Fibroblast of skin of back (primary cell): ENCODE data around the gene LSAMP.

Experiments used
- DNase-seq: peaks from one replicate; pipeline ENCODE4 v3.0.0-alpha.2; 2013

Gene LSAMP

DNA sequence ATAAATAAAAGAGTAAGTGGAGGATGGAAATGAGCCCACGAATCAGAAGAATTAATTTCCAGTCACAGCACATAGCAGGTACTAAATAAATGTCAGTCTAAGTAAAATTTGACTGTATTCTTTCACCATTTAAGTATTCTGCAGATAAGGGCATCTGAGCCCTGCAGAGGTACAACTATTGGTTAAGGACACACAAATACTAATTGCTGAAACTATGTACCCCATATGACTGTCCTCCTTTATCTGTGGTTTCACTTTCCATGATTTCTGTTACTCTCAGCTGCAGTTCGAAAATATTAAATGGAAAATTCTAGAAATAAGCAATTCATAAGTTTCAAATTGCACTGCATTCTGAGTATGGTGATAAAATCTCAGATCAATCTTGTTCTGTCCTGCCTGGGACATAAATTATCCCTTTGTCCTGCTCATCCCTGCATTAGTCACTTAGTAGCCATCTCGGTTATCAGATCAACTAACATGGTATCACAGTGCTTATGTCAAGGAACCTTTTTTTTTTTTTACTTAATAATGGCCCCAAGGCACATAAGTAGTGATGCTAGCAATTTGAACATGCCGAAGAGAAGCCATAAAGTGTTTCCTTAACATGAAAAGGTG is 95.1 kb downstream of the LSAMP start:
- no peak for DNase-seq

DNA sequence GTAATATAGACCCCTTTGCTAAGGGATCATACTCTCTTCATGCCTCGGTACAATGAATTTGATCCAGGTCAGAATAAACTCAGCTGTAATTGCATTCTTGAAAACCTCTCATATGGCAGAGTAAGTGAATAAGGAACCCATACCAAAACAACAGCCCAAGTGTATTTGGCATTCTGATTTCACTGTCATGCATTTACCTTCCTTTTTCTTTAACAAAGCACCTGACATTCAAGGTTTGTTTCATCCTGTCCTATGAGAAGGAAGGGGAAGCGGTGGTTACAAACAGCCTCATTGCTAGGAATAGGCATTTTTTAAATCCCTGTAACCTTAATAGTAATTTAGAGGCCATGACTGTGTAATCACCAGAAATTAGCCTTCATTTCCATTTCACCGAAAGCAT is 97.1 kb downstream of the LSAMP start:
- no peak for DNase-seq

DNA sequence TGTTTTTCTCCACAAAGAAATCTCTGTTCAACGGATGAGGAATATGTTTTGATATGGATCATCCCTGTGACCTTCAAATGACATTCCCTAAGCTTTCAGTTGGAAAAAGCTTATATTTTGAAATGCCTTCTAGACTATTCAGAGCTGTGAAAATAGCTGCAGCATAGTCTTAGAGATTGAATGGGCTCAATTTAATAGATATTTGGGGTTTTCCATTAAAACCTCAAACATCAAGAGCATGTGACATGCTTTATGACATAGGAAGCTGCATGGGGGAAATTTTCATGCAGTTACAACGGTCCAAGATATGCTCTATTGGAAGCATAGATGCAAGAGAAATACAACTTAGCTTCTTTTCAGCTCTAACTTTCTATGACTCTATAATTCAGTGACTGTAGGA is 102.8 kb downstream of the LSAMP start:
- DNase-seq: no peak

DNA sequence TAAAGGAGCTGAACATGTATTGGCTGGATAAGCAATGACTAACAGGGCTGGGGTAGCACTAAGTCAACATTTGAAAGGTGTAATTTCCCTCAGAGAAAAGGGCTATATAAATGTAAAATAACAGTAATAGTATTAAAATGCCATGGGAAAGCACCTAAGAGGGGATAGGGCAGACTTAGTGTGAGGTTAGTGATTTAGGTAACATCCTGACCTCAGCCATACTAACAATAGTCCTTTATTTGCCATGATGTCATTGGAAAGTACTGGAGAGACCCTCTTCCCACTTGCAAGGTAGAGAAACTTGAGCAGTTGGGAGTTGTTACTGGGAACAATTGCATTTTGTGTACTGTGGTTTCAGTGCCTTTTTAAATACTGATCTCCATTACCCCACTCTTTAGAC is 103.4 kb downstream of the LSAMP start:
- no peak for DNase-seq

DNA sequence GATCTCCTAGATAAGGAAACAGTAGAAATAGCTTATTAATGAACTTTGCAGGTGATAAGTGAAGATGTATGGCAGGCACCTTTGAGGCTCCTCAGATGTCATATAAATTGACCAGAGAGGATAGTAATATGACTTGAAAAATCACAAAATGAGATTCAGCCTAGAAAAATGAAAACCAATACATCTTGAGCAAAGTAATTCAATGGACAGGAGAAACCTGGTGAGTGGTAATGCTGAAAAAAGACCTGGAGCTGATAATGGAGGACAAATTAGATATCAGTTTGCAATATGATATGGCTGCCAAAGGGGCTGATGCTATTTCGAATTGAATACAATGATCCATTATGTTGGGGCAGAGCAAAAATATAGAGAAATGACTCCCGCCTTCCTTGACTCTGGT is 103.9 kb downstream of the LSAMP start:
- DNase-seq: no peak

DNA sequence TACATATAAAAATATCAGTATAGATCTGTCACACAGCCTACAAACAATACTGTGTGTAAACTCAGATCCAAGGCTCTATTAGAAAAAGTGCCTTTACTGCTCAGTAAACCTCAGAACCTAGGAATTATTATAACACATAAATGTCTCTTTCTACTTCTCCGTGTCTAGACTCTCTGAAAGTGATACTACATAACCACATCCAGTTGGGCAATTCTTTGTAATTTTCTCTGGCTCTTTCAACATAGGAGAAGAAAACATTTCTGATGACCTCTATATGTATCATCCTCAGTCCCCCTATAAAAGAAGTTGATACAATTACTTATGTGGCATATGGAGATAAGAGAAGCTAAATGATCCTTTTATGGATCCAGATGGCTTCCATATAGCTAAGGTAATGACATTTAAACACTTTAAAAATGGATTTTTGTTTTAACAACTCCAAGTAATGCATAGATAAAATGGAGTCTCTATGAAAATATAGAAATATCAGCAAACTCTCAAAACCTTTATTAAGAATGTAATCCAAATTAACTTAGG is 104.5 kb downstream of the LSAMP start:
- no peak for DNase-seq

DNA sequence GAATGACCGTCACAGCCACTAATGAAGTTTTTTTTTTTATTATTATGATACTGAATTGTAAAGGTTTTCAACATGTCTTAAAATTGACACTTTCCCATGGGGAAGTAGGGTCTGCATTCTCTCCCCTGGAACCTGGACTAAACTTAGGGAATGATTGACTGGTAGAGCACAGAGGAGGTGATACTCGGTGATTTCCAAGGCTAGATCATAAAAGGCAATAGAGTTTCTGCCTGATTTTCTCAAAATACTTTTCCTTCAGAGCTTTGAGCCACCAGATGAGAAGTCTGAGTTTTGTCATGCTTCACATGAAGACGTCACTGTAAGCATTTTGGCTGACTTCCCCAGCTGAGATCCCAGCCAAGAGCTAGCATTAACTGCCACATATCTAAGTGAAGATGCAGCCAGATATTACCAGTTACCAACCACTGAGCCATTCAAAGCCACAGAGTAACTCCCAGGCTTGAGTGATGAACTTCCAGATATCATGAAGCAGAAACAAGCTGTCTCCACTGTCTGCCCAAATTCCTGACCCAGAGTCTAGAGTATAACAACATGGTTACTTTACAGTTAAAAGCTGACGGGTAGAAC is 105.8 kb downstream of the LSAMP start:
- DNase-seq: peak; percentile 62

DNA sequence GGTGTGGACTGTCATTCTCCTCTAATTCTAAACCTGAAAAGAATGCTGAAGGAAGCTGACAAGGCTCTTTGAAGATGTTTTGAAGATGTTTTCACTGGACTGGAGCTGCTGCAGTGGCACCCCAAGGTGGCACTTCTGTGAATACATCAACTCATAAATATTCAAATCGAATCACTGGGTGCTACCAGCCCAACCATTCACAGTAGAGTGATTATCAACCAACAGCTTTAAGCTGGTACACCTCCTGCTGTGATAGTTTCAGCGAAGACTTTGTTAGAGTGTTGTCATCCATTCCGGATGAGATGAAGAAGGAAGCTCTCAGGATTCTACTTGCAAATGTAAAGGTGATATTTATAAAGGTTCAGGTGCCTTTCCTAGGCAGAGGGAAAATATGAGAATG is 106.6 kb downstream of the LSAMP start:
- DNase-seq: no peak

DNA sequence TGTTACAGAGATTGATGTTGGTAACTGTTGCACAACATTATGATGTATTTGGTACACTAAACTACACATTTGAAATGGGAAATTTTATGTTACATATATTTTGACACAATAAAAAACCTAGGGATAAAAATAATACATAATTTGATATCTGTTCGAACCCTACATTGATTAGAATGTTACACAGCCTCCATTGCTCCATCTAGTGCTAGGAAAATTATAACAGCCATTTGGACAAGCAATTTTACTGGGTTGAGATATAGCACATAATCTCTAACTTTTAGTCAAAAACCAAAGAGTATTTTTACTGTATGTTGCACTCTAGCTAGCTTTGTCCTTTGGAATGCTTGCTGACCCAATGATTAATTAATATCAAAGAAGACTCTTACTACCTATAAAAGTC is 108.1 kb downstream of the LSAMP start:
- no peak for DNase-seq

DNA sequence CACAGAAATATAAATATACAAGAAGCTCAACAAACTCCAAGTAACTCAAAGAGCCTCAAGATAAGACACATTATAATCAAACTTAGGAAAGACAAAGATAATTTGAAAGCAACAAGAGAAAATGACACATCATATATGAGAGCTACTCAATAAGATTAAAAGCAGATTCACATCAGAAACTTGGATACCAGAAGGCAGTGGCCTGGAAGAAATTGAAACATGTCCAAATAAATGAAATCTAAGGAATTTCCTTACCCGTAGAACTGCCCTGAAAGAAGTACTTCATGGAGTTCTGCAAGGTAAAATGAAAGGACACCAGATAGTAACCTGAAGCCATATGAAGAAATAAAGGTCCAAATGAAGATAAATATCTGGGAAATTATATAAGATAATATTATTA is 113.9 kb downstream of the LSAMP start:
- no peak for DNase-seq

DNA sequence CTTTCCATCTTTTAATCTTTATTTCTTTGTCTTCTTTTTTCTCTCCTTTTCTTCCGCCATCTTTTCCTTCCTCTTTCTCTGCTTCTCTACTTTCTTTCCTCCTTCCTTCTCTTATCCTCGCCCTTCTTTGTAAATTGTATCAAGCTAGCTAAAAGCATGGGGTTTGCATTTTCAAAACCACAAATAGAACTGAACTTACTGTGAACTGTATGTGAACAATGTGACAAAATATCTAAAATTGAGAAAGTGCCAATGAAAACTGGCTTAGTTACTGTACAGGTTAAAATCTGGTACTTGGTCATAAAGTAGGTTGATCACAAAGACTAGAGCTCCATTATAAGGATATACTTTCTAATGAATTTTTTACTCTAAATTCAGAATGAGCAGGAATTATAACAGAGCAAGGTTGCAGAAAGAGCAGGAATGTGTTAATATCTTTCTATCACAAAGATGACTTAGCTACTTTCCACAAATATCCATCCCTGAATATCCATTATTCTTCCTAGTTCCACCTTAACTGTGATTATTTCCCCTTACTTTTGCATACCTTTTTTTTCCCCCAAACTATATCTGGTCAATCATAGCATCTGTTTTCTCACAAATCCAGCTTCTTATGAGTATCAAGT is 122.4 kb downstream of the LSAMP start:
- no peak for DNase-seq

DNA sequence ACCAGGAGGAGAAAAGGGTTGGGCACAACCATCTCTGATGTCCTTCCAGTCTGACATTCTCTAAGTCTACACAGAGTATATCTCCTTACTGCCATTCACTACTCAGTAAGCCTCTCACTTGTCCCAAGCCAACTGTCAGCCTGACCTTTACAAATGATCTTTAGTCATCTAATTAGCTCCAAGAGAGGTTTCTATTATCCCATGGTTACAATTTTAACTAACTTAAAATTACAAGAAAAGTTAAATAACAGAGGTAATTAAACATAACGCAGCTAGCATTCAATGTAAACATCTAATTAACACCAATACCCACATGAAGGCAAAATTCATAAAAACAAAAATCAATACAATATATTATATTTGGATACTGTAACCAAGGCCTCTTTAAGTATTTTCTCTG is 126.9 kb downstream of the LSAMP start:
- no peak for DNase-seq

DNA sequence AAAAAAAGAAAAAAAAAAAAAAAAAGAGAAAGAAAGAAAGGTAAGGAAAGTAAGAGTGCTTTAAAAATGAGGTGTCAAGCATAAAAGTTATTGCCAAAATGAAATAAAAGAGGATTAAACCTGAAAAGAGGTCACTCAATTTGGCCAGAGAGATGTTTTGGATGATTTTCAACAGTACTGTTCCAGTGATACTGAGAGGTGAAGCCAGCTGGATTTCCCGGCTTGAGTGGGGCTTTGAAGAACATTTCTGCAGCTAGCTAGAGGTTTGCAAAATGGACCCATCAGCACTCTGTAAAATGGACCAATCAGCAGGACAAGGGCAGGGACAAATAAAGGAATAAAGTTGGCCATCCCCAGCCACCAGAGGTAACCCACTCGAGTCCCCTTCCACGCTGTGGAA is 128.5 kb downstream of the LSAMP start:
- DNase-seq: no peak

DNA sequence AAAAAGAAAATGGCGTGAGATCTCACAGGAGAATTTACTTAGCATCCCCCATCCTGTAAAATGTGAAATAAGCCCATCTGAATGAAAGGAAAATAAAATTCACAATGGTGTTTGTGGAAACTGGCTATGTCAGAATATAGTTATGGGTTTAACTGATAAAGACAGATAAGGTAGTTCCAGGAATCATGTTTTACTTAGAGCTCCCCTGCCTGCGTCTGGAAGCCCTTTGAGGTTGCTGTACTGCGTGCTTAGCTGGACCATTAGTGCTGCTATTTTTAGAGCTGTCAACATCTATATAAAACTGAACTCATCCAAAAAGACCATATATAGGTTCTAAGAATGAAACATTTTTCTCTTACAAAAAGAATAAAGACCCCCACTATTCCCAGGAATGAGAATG is 130.8 kb downstream of the LSAMP start:
- DNase-seq: peak; percentile 19

DNA sequence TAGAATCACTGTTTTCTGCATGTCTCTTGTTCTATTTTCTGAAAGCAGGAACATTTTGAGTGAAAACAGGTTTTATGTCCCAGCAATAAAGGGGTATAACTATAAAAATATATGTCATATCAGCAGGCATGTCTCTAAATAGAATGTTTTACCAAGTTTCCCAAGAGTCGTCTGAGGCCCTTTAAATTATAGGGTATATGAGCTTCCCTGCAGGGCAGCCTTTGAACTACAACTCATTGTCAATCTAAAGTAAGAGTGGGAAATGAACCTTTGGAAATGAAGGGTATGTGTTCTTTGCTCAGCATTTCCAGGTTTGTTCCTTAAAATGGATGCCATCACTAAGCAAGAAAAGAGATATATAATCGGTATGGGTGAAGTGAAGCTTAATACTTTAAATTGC is 138.6 kb downstream of the LSAMP start:
- no peak for DNase-seq

DNA sequence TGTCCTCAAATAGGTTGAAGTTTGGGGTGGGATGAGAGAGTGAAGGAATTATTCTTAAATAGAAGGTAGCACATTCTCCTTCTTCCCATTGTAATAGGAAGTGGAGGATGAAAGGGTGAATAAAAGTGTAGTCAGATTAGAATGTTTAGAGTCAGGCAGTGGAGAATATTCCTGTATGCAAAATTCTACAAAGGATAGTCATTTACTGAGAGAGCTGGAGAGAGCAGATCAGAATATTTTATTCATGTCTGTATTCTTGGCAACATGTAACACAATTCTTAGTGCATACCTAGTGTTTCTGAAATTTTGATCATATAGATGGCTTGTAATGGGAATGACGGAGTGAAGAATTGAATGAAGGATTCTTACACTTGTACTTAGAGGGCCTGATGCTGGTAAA is 139.1 kb downstream of the LSAMP start:
- no peak for DNase-seq

DNA sequence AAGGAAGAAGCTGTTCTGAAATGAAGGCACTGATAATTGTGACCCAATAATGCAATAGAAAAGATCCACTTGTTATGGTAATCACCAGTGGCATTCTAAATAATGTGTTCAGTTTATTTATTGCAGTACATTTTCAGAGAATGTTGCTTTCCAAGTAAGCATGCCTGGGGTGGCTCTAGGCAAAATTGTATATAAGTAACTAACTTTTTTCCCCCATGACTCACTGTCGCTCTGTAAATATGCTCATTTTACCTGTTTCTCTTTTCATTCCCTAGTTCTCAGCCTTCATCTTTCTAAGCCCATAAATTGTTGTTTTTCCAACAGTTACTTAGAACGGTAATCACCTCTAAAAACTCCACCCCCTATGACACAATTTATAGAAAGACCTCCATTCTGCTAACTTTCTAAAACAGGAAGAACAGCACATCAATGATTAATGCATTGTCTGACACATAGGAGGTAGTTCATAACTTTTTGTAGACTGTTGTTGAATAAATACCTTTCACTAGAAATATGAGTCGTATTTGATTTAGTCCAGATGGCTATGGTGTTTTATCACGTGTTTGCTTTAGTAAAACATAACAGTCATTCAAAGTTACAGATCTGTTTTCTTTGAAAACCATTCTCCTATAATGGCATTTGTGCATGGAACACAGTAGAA is 143.1 kb downstream of the LSAMP start:
- peak; percentile 73 for DNase-seq

DNA sequence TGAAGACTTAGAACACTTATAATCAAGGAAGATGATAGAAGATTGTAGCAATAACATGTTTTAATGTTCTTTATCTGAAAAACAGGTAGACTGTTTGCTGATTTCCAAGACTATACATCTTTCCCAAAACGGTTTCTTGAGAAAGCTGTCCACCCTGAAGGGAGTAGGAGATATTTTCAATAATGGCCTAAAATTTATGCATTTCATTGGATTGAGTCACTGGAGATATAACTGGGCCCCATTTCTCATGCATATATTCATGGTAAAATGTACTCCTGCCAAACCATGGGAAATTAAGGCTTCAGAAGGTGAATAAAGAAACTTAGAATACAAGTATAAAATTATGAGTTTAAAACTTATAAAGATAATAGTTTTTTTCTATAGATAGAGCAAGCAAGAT is 143.9 kb downstream of the LSAMP start:
- DNase-seq: peak; percentile 7

DNA sequence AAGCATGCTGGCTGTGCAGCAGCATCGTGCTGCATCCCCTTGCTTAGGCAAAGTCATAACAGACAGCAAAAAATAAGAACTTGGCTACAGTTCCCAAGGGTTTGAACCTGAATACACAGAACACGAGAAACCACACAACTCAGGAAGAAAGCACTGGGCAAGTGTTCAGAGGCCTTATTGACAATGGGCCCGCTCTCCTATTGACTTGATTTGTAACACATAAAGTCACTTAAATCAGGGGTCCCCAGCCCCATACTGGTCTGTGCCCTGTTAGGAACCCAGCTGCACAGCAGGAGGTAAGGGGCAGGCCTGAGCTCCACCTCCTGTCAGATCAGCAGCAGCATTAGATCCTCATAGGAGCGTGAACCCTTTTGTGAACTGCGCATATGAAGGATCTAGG is 145.1 kb downstream of the LSAMP start:
- DNase-seq: no peak

DNA sequence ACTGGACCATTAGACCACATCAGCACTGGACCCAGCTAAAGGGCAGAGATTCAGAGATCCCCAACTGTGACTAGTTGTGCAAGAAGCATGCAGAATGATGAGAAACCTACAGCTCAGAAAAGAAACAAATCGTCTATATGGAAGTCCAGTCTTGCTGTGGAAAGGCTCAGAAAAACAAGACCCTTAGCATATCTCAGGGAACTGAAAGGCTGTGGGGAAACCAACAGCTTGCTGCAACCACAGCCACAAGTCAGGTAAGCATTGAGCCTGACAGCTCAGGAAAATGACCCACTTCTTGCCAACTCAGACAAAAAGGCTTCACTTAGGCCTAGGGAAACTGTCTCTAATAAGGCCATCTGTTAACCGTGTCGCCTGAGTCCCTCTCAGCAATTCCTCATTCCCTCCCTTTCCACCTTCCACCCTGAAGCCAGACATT is 145.6 kb downstream of the LSAMP start:
- no peak for DNase-seq

DNA sequence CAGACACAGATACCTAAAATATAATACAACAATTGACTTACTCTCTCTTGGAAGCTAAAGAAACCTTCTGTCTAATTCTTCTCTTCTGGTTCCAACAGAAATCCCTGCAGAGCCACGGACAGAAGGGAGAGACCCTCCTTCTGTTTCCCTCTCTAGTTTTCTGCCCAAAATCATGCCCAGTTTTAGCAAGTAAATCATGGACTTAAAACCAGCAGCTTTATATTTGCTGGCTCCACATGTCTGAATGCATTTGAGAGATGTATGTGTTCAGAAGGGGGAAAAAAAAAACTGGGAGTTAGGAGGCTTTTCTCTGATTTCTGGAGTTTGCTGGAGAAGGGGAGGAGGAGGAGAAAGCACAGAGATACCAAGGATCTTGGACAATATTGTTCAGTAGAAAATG is 147.1 kb downstream of the LSAMP start:
- no peak for DNase-seq

DNA sequence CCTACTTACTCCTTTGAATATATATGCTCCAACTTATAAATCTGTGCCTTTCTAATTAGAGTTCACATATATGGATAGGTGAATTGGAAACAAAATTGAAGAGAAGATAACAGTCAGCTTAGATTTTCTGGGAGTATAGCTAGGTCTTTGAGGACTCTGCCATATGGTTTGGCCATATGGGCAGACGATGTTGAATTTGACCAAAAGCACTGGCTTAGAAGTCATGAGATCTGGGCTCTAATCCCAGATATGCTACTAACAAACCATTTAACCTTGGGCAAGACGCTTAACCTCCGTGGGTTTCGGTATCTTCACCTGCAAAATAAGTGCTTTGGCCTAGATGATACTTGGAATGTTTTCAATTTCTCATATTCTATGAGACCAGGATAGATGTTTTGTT is 154.1 kb downstream of the LSAMP start:
- no peak for DNase-seq

DNA sequence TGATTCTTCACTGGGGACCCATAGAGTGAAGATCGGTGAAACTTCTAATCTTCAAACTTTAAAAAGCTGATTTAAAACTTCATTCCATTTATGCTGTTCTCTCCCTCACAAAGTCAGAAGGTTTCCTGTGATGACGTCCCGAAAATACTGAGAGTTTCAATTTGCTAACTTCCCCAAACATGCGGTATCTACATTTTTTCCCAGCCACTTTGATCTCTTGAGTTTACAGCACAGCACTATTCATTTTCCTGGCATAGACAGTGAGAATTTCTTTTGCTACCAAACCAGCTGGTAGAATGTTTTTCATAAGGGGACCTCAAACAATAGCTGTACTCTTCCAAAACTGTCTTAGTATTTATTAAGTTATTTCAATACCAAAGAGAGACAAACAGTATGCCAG is 156.8 kb downstream of the LSAMP start:
- DNase-seq: no peak
